ENCODE data around the gene IL1R1. TPM values are rescaled to one million over a fixed set of nuclear protein-coding genes. Genes with fewer than 3 reads are reported as not detected.

IL1R1 gene
- total and polyA plus RNA-seq, 12 donors, result 8.6 to 153 (median 126) TPM

DNA sequence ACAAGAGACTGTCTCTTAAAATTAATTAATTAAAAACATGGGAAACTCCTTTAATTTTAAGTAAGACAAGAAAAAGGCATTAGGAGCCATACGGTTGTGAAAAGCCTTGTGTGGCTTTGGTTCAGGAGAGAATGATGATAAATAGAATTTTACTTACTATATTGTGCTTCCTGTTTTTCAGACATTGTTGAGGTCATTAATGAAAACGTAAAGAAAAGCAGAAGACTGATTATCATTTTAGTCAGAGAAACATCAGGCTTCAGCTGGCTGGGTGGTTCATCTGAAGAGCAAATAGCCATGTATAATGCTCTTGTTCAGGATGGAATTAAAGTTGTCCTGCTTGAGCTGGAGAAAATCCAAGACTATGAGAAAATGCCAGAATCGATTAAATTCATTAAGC lies 33.6 kb downstream of the IL1R1 start:
- DNase-seq, result no peak
- Histone ChIP-seq H3K36me3 (replicated peaks in 1 of 2) (peaks cover 0 to 40% of the 10 kb centered on the region in 2 donors), H3K4me3 (no peak overlapping the region), H3K27me3 (no peaks in the 10 kb centered on the region), H3K27ac (no peak overlapping the region), H3K9me3 (replicated peaks in 1 of 3) (no peaks in the 10 kb centered on the region), H3K4me1 (replicated peaks in 1 of 2) (no peaks in the 10 kb centered on the region)
- TF ChIP-seq POLR2A (IDR thresholded peaks at IDR 0.05), result no peak
- TF ChIP-seq, protein P1, sequence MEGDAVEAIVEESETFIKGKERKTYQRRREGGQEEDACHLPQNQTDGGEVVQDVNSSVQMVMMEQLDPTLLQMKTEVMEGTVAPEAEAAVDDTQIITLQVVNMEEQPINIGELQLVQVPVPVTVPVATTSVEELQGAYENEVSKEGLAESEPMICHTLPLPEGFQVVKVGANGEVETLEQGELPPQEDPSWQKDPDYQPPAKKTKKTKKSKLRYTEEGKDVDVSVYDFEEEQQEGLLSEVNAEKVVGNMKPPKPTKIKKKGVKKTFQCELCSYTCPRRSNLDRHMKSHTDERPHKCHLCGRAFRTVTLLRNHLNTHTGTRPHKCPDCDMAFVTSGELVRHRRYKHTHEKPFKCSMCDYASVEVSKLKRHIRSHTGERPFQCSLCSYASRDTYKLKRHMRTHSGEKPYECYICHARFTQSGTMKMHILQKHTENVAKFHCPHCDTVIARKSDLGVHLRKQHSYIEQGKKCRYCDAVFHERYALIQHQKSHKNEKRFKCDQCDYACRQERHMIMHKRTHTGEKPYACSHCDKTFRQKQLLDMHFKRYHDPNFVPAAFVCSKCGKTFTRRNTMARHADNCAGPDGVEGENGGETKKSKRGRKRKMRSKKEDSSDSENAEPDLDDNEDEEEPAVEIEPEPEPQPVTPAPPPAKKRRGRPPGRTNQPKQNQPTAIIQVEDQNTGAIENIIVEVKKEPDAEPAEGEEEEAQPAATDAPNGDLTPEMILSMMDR (IDR thresholded peaks at IDR 0.05), result no peak
- intact Hi-C loops (cut with DNase I), result no loop called here
- 82 to 96% (median 88%) methylated on average over 3 of the region's 3 CpGs for WGBS, 4 donors

DNA sequence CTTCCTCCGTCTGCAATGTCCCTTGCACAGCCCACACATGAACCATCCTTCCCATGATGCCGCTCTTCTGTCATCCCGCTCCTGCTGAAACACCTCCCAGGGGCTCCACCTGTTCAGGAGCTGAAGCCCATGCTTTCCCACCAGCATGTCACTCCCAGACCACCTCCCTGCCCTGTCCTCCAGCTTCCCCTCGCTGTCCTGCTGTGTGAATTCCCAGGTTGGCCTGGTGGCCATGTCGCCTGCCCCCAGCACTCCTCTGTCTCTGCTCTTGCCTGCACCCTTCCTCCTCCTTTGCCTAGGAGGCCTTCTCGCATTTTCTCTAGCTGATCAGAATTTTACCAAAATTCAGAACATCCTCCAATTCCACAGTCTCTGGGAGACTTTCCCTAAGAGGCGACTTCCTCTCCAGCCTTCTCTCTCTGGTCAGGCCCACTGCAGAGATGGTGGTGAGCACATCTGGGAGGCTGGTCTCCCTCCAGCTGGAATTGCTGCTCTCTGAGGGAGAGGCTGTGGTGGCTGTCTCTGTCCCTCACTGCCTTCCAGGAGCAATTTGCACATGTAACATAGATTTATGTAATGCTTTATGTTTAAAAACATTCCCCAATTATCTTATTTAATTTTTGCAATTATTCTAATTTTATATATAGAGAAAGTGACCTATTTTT lies 35.4 kb downstream of the IL1R1 start:
- peaks cover 0 to 23% of the 10 kb centered on the region in 2 donors for H3K36me3 ChIP-seq (replicated peaks in 1 of 2)
- intact Hi-C loops (cut with DNase I), result no loop called here
- H3K4me3 ChIP-seq, result no peak overlapping the region
- DNase-seq, result no peak
- no peaks in the 10 kb centered on the region for H3K4me1 ChIP-seq (replicated peaks in 1 of 2)
- H3K9me3 ChIP-seq (replicated peaks in 1 of 3), result no peaks in the 10 kb centered on the region
- H3K27me3 ChIP-seq, result no peaks in the 10 kb centered on the region
- WGBS, 4 donors, result 82 to 93% (median 90%) methylated on average over 7 of the region's 7 CpGs
- no peak overlapping the region for H3K27ac ChIP-seq
- TF ChIP-seq POLR2A (IDR thresholded peaks at IDR 0.05), result no peak
- TF ChIP-seq, protein P1 (IDR thresholded peaks at IDR 0.05), result no peak

DNA sequence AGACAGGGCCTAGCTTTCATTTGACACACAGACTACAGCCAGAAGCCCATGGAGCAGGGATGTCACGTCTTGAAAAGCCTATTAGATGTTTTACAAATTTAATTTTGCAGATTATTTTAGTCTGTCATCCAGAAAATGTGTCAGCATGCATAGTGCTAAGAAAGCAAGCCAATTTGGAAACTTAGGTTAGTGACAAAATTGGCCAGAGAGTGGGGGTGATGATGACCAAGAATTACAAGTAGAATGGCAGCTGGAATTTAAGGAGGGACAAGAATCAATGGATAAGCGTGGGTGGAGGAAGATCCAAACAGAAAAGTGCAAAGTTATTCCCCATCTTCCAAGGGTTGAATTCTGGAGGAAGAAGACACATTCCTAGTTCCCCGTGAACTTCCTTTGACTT lies 36.5 kb downstream of the IL1R1 start:
- Histone ChIP-seq H3K27me3 (no peaks in the 10 kb centered on the region), H3K36me3 (replicated peaks in 1 of 2) (peaks cover 0 to 17% of the 10 kb centered on the region in 2 donors), H3K4me1 (replicated peaks in 1 of 2) (no peaks in the 10 kb centered on the region), H3K4me3 (no peak overlapping the region), H3K27ac (no peak overlapping the region), H3K9me3 (replicated peaks in 1 of 3) (no peaks in the 10 kb centered on the region)
- 68 to 83% (median 76%) methylated on average over 3 of the region's 3 CpGs for WGBS, 4 donors
- no peak for DNase-seq
- intact Hi-C loops (cut with DNase I), result no loop called here
- TF ChIP-seq, protein P1 (IDR thresholded peaks at IDR 0.05), result no peak
- TF ChIP-seq POLR2A (IDR thresholded peaks at IDR 0.05), result no peak

DNA sequence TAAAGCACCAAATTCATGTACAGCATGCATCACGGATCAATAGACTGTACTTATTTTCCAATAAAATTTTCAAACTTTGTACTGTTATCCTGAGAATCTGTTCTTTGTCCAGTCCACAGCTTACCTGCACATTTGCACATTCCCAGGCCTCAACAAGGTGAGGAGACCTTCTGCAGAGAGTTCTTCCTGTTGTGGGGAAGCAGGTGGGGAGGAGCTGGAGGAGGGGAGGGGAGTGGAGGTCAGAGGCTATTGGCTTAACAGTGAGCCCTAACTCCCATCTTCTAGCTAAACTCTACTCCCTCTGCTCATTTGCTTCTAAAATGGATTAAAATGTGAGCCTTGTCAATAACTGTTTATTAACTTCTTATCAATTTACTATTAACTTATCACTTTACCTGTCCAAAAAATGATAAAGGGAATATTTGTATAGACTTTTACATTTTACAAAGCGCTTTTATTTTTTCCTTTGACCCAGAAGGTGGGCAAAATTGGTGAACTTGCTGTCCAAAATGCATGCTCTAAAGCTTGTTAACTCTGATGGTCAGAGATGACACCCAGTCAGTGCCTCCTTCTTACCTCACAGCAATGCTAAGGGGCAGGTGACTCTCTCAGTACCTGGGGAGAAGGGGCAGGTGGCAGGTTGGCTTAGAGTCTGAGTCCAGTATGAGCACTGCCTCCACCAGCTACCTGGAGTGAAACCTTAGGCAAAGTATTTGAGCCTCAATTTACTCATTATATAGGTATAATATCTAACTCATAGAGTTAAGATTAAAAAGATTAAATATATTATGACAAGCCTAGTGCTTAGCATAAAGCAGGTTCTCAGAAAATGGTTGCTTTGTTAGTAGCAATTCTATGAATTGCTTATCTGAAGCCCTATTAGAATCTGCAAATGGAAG lies 37.5 kb downstream of the IL1R1 start:
- Histone ChIP-seq H3K27ac (no peak overlapping the region), H3K27me3 (no peaks in the 10 kb centered on the region), H3K4me1 (replicated peaks in 1 of 2) (no peaks in the 10 kb centered on the region), H3K36me3 (replicated peaks in 1 of 2) (peaks cover 0 to 15% of the 10 kb centered on the region in 2 donors), H3K9me3 (replicated peaks in 1 of 3) (no peaks in the 10 kb centered on the region), H3K4me3 (no peak overlapping the region)
- no peak for DNase-seq
- WGBS, 4 donors, result 94 to 100% (median 96%) methylated on average over 2 of the region's 2 CpGs
- intact Hi-C loops (cut with DNase I), result no loop called here
- TF ChIP-seq, protein P1 (IDR thresholded peaks at IDR 0.05), result no peak
- TF ChIP-seq POLR2A (IDR thresholded peaks at IDR 0.05), result no peak
